Measurements from ENCODE around the gene GRK5.
"Not testable (repeated sequence)": the region's sequence is repeated elsewhere in the genome, so short reads cannot be mapped to it uniquely, and the experiment has no call there.

GRK5 gene

DNA sequence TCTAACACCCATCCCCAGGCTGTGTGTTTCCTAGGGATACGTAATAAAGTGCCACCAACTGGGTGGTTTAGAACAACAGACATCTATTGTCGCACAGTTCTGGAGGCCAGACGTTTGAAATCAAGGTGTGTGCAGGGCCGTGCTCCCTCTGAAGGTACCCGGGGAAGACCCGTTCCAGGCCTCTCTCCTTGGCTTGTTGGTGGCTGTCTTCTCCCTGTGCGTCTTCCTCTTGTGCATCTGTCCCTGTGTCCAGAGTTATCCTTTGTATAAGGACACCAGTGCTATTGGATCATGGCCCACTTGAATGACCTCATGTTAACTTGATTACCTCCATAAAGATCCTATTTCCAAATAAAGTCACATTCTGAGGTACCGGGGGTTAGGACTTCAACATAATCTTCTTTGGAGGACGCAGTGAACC lies 15.6 kb downstream of the GRK5 start:
- no peak overlapping the region for H3K27ac ChIP-seq
- ChIA-PET CTCF (interaction anchor here (0.6 to 1.2 kb wide), 2 partner anchors 11 to 1600 kb away, joined by 3 to 5 read pairs; no protein-coding TSS in a partner anchor), POLR2A (ENCODE audit: low non-redundant PET) (no interaction called here)
- TF ChIP-seq, protein P1, sequence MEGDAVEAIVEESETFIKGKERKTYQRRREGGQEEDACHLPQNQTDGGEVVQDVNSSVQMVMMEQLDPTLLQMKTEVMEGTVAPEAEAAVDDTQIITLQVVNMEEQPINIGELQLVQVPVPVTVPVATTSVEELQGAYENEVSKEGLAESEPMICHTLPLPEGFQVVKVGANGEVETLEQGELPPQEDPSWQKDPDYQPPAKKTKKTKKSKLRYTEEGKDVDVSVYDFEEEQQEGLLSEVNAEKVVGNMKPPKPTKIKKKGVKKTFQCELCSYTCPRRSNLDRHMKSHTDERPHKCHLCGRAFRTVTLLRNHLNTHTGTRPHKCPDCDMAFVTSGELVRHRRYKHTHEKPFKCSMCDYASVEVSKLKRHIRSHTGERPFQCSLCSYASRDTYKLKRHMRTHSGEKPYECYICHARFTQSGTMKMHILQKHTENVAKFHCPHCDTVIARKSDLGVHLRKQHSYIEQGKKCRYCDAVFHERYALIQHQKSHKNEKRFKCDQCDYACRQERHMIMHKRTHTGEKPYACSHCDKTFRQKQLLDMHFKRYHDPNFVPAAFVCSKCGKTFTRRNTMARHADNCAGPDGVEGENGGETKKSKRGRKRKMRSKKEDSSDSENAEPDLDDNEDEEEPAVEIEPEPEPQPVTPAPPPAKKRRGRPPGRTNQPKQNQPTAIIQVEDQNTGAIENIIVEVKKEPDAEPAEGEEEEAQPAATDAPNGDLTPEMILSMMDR (conservative IDR thresholded peaks at IDR 0.05; ENCODE audit: low read depth), result no peak
- DNase-seq (ENCODE audit: low spot score), result no peak

DNA sequence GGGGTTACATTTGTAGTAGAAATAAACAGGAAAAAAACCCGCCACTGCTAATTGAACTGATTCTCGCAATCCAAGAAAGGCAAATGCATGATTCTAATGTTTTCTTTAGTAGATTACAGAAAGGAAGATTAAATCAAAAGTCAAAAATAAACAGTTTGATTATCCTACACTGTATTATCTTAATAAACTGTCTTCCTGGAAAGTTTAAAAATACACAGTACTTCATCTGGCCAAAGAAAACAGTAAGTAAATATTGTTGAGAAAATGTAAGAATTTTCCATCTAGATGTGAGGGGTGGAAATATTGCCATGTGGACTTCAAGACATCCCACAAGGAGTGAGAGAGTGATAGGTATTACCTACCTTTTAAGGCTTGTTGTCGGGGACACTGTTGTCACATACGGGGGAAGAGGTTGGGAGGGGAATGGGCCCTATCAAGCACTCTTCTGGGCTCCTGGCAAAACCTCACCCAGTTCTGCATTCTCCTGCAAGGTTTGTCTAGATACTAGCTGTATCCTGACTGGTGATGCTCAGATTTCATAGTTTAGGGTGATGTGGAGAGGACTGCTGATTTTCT lies 17.8 kb downstream of the GRK5 start:
- no peak for DNase-seq (ENCODE audit: low spot score)
- no peak overlapping the region for H3K27ac ChIP-seq
- POLR2A ChIA-PET (ENCODE audit: low non-redundant PET), result no interaction called here
- CTCF ChIA-PET, result interaction anchor here (0.6 kb wide), 1 partner anchor 190 kb away, joined by 3 read pairs; no protein-coding TSS in a partner anchor
- TF ChIP-seq, protein P1 (conservative IDR thresholded peaks at IDR 0.05; ENCODE audit: low read depth), result no peak

DNA sequence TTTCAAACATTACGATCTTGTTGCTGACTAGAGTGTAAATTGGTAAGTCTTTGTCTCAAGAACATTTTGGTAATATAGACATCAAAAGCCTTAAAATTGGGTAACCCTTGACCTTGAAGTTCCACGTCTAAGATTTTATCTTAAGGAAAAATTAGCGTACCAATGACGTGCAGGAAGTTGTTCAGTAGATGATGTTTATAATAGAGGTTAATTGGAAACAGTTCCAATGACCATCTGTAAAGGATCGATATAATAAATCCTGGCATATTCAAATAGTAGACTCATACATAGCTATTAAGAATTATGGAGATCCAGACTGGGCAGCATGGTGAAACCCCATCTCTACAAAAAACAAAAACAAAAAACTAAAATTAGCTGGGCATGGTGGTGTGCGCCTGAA lies 20.5 kb downstream of the GRK5 start:
- TF ChIP-seq, protein P1 (conservative IDR thresholded peaks at IDR 0.05; ENCODE audit: low read depth), result no peak
- CTCF ChIA-PET, result no interaction called here
- no peak overlapping the region for H3K27ac ChIP-seq
- POLR2A ChIA-PET (ENCODE audit: low non-redundant PET), result no interaction called here
- DNase-seq (ENCODE audit: low spot score), result no peak

DNA sequence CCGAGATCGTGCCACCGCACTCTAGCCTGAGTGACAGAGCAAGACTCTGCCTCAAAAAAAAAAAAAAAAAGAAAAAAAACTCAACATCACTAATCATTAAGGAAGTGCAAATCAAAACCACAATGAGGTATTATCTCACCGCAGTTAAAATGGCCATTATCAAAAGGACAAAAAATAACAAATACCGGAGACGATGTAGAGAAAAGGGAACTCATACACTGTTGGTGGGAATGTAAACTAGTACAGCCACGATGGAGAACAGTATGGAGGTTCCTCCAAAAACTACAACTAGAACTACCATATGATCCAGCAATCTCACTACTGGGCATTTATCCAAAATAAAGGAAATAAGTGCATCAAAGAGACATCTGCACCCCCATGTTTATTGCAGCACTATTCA lies 24.3 kb downstream of the GRK5 start:
- TF ChIP-seq, protein P1 (conservative IDR thresholded peaks at IDR 0.05; ENCODE audit: low read depth), result no peak
- POLR2A ChIA-PET (ENCODE audit: low non-redundant PET), result no interaction called here
- CTCF ChIA-PET, result no interaction called here
- H3K27ac ChIP-seq, result no peak overlapping the region
- DNase-seq (ENCODE audit: low spot score), result no peak

DNA sequence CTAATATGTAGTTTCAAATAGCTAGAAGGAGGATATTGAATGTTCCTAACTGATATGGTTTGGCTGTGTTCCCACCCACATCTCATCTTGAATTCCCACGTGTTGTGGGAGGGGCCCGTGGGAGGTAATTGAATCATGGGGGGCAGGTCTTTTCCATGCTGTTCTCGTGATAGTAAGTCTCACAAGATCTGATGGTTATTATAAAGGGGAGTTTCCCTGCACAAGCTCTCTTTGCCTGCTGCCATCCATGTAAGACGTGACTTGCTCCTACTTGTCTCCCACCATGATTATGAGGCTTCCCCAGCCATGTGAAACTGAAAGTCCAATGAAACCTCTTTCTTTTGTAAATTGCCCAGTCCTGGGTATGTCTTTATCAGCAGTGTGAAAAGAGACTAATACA lies 25.1 kb downstream of the GRK5 start:
- POLR2A ChIA-PET (ENCODE audit: low non-redundant PET); H3K27ac ChIP-seq; DNase-seq (ENCODE audit: low spot score): not testable (repeated sequence)
- CTCF ChIA-PET, result interaction anchor here (0.7 kb wide), 1 partner anchor 938 kb away, joined by 3 read pairs; no protein-coding TSS in a partner anchor

DNA sequence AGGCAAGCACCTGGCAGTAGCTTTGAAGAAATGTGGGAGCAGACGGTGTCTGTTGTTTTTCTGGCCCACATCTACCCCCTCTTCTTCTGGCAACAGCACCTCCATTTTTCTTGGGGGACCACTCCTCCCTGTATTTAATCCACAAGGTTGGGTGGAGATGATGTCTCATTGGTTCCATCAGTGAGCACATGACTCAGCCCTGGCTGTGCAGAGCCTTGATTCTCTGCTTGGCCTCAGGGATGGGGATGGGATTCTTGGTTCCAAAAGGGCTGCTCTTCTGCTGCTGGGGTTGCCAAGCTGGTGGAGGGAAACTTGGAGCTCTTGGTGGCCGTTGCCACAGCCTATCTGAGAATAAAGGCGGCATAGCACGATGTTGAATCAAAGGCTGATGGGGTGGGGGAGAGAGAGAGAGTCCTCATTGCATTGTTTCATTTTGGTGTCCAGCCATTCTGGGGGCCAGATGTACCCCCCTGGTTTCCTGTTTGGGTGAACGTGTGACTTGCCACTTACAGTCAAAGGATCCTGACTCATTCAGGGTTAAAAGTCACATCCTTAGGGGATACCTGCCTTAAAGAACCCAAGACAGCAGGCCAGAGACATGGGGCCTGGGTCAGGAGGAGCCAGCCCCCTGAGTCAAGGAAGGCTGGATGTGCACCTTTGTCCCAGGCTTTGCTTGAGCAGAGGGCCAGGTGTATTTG lies 25.9 kb downstream of the GRK5 start:
- TF ChIP-seq, protein P1 (conservative IDR thresholded peaks at IDR 0.05; ENCODE audit: low read depth), result no peak
- no peak overlapping the region for H3K27ac ChIP-seq

DNA sequence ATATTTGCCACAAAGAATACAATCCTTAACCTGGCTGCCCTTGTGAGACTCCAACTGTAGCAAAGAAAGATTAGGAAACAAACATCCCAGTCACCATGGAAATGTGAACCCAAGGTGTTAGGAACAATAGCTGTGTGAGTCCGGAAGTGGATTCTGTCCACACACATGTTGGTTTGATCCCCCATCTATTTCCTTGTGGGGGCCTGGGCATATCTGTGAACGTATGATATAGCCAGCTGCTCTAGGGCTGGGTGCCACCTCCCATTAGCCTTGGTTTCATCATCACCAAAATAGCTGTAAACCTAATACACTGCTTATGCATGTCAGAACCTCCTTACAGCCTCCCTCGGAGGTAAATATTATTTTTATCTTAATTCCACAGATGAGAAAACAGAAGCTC lies 26.4 kb downstream of the GRK5 start:
- POLR2A ChIA-PET (ENCODE audit: low non-redundant PET), result no interaction called here
- H3K27ac ChIP-seq, result no peak overlapping the region
- DNase-seq (ENCODE audit: low spot score), result no peak
- TF ChIP-seq, protein P1 (conservative IDR thresholded peaks at IDR 0.05; ENCODE audit: low read depth), result no peak
- CTCF ChIA-PET, result interaction anchor here (0.7 to 1.0 kb wide), 3 partner anchors 27 to 34 kb away, joined by 3 to 4 read pairs (median 3); no protein-coding TSS in a partner anchor

More for the DNA sequence above, 25.9 kb downstream of the GRK5 start:
- no peak for DNase-seq (ENCODE audit: low spot score)
- POLR2A ChIA-PET (ENCODE audit: low non-redundant PET), result no interaction called here
- CTCF ChIA-PET, result interaction anchor here (0.6 to 1.0 kb wide), 2 partner anchors 13 to 26 kb away, joined by 3 to 4 read pairs; no protein-coding TSS in a partner anchor
